Measurements from ENCODE around the gene PHGDH.

GRCh38 chr1:119748040-119748439, 36.3 kb downstream of the PHGDH start:
- TF ChIP-seq CTCF (IDR thresholded peaks at IDR 0.05), result no peak
- no peak for TF ChIP-seq EP300 (IDR thresholded peaks at IDR 0.05)

All from ovary (tissue), 3 donors.